PC-9 (cell line): ENCODE results near the gene PAGE2B.

Source experiments
- EZH2 ChIP-seq: fragments of 200-600 bp; sonication (generic); IDR thresholded peaks from 2 replicates; pipeline ENCODE4 v1.8.0; 2017; ENCODE audit warnings: antibody characterized with exemption, low read depth
- TF ChIP-seq, protein P1 (sequence below): fragments of 200-600 bp; sonication (generic); conservative IDR thresholded peaks from 2 replicates; pipeline ENCODE4 v1.6.1; 2017; ENCODE audit warnings: mixed run types, antibody characterized with exemption, mild to moderate bottlenecking, moderate library complexity

DNA sequence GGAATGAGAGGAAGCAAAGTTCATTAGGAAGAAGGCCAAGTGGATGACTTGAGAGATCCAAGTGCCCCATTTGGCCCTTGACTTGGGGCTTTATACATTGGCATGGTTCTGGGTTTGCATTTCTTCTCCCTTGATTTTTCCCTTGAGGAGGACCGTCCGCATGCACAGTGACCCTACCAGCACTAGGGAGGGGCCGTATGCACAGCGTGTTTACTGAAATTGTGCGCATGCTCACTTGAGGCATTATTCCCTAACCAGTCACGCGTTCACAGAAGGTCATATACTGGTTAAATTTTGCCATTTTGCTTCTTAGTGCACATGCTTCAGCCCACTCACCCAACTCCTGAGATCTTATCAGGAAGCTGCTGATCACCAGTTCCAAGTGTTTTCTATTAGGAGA lies 49.1 kb downstream of the PAGE2B start:
- TF ChIP-seq, protein P1, sequence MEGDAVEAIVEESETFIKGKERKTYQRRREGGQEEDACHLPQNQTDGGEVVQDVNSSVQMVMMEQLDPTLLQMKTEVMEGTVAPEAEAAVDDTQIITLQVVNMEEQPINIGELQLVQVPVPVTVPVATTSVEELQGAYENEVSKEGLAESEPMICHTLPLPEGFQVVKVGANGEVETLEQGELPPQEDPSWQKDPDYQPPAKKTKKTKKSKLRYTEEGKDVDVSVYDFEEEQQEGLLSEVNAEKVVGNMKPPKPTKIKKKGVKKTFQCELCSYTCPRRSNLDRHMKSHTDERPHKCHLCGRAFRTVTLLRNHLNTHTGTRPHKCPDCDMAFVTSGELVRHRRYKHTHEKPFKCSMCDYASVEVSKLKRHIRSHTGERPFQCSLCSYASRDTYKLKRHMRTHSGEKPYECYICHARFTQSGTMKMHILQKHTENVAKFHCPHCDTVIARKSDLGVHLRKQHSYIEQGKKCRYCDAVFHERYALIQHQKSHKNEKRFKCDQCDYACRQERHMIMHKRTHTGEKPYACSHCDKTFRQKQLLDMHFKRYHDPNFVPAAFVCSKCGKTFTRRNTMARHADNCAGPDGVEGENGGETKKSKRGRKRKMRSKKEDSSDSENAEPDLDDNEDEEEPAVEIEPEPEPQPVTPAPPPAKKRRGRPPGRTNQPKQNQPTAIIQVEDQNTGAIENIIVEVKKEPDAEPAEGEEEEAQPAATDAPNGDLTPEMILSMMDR, result no peak
- TF ChIP-seq EZH2, result no peak
